ENCODE data around the gene WDR59. TPM values are rescaled to one million over a fixed set of nuclear protein-coding genes. Genes with fewer than 3 reads are reported as not detected.

The WDR59 gene
- polyA plus RNA-seq, 1 of the 3 experiments (the other 2 are of a cell fraction) = 48.2 TPM

- Histone ChIP-seq H3K4me1 (ENCODE audit: control insufficient read depth in 1 of 2, insufficient read depth in 2 of 2, low read depth in 1 of 2, low read length in 1 of 2) (peaks cover 0 to 3% of the 10 kb centered on the region in 2 experiments; a peak in 1 of 4 replicates), H3K9me3 (no peaks in the 10 kb centered on the region), H2AFZ (ENCODE audit: low read depth) (no peak overlapping the region), H3K79me2 (ENCODE audit: insufficient read depth) (no peaks in the 10 kb centered on the region), H3F3A (replicated peaks; ENCODE audit: insufficient read depth) (no peaks in the 10 kb centered on the region), H3K4me3 (ENCODE audit: low read depth in 2 of 2, low read length in 1 of 2) (no peak overlapping the region), H4K20me1 (ENCODE audit: insufficient read depth) (no peaks in the 10 kb centered on the region), H3K4me2 (no peak overlapping the region), H3K9ac (no peak overlapping the region), H3K27ac (ENCODE audit: low read depth in 2 of 2, low read length in 1 of 2) (no peak overlapping the region), H3K27me3 (ENCODE audit: insufficient read depth) (no peaks in the 10 kb centered on the region), H3K9me2 (no peaks in the 10 kb centered on the region), H3K36me3 (replicated peaks in 1 of 2; ENCODE audit: control insufficient read depth in 1 of 2, insufficient read depth in 2 of 2, low read length in 1 of 2) (peaks cover 15 to 28% of the 10 kb centered on the region in 2 experiments)
- DNase-seq = no peak
- ChIA-PET CTCF (interaction anchor here (0.9 to 8.7 kb wide), 3 partner anchors 10 to 162 kb away, joined by 3 to 74 read pairs (median 3); no protein-coding TSS in a partner anchor), POLR2A (no interaction called here)
- 94% methylated on average over 2 of the region's 2 CpGs for WGBS (ENCODE audit: low lambda C conversion rate)
- TF ChIP-seq RAD21 (IDR thresholded peaks at IDR 0.05; ENCODE audit: low read length) (no peak), GATA2 (CRISPR knock-in tag; IDR thresholded peaks at IDR 0.05) (no peak), POLR2AphosphoS5 (IDR thresholded peaks at IDR 0.05; ENCODE audit: low read depth, low read length) (no peak), REST (IDR thresholded peaks at IDR 0.05; ENCODE audit: low read depth, low read length) (no peak), JUND (IDR thresholded peaks at IDR 0.05) (no peak), PBX3 (IDR thresholded peaks at IDR 0.05) (no peak)
Measured at GRCh38 chr16:74872302-74872701, 112.6 kb downstream of the WDR59 start.

GRCh38 chr16:74871608-74872007 lies 113.3 kb downstream of the WDR59 start:
- no peak overlapping the region for H2AFZ ChIP-seq (ENCODE audit: low read depth)
- H3F3A ChIP-seq (replicated peaks; ENCODE audit: insufficient read depth) = no peaks in the 10 kb centered on the region
- H3K9me2 ChIP-seq = no peaks in the 10 kb centered on the region
- peaks cover 0 to 1% of the 10 kb centered on the region in 2 experiments; a peak in 1 of 4 replicates for H3K4me1 ChIP-seq (ENCODE audit: control insufficient read depth in 1 of 2, insufficient read depth in 2 of 2, low read depth in 1 of 2, low read length in 1 of 2)
- no peak overlapping the region for H3K4me3 ChIP-seq (ENCODE audit: low read depth in 2 of 2, low read length in 1 of 2)
- no peak for DNase-seq
- H3K9ac ChIP-seq = no peak overlapping the region
- no peak overlapping the region for H3K27ac ChIP-seq (ENCODE audit: low read depth in 2 of 2, low read length in 1 of 2)
- H3K79me2 ChIP-seq (ENCODE audit: insufficient read depth) = no peaks in the 10 kb centered on the region
- no peak for TF ChIP-seq CHD2 (IDR thresholded peaks at IDR 0.05; ENCODE audit: low read length, partially characterized antibody)
- TF ChIP-seq GATA2 (CRISPR knock-in tag; IDR thresholded peaks at IDR 0.05) = no peak
- TF ChIP-seq EZH2phosphoT487 (IDR thresholded peaks at IDR 0.05; ENCODE audit: borderline replicate concordance, low read depth) = no peak
- no peak for TF ChIP-seq MXI1 (IDR thresholded peaks at IDR 0.05; ENCODE audit: low read depth, low read length)
- TF ChIP-seq MAX (IDR thresholded peaks at IDR 0.05; ENCODE audit: low read depth) = no peak
- no peak for TF ChIP-seq EP300 (IDR thresholded peaks at IDR 0.05; ENCODE audit: borderline replicate concordance in 1 of 2, low read depth in 1 of 2, low read length in 1 of 2)
- TF ChIP-seq FOSL2 (IDR thresholded peaks at IDR 0.05; ENCODE audit: borderline replicate concordance, low read depth) = no peak
- no peak for TF ChIP-seq TAF1 (IDR thresholded peaks at IDR 0.05; ENCODE audit: borderline replicate concordance, low read depth, low read length)
- no peak for TF ChIP-seq ZBTB33 (IDR thresholded peaks at IDR 0.05; ENCODE audit: borderline replicate concordance, low read depth)
- H3K36me3 ChIP-seq (replicated peaks in 1 of 2; ENCODE audit: control insufficient read depth in 1 of 2, insufficient read depth in 2 of 2, low read length in 1 of 2) = peaks cover 11 to 24% of the 10 kb centered on the region in 2 experiments
- ChIA-PET POLR2A (no interaction called here), CTCF (interaction anchor here (0.9 to 8.7 kb wide), 3 partner anchors 9 to 162 kb away, joined by 3 to 74 read pairs (median 3); no protein-coding TSS in a partner anchor)
- WGBS (ENCODE audit: low lambda C conversion rate) = 84% methylated on average over 5 of the region's 5 CpGs
- H3K27me3 ChIP-seq (ENCODE audit: insufficient read depth) = no peaks in the 10 kb centered on the region
- H3K4me2 ChIP-seq = no peak overlapping the region
- H4K20me1 ChIP-seq (ENCODE audit: insufficient read depth) = no peaks in the 10 kb centered on the region
- H3K9me3 ChIP-seq = no peaks in the 10 kb centered on the region
